Stomach (tissue), 4 donors: Measurements from ENCODE around the gene RMND1.

ENCODE experiments used
- CTCF ChIP-seq, 7 experiments: fragments of 450-650 bp in 4 of 7; fragments of 200-600 bp in 3 of 7; sonication (generic) in 3 of 7; IDR thresholded peaks; one replicate each; pipeline ENCODE4 v1.5.1; 2016 to 2019; ENCODE audit warnings: antibody characterized with exemption in 7 of 7, control low read depth in 2 of 7, mild to moderate bottlenecking in 1 of 7
- EP300 ChIP-seq: sonication (generic); formaldehyde crosslinking; IDR thresholded peaks from one replicate; pipeline ENCODE4 v1.6.1; 2017; ENCODE audit warnings: antibody characterized with exemption
- POLR2A ChIP-seq, 4 donors: fragments of 450-650 bp; IDR thresholded peaks; one replicate each; pipeline ENCODE4 v1.6.1; 2016; ENCODE audit warnings: antibody characterized with exemption in 4 of 4, control low read depth in 2 of 4, mild to moderate bottlenecking in 1 of 4, moderate library complexity in 1 of 4

GRCh38 chr6:151464702-151465101 lies 12.8 kb upstream of the RMND1 start:
- TF ChIP-seq CTCF (IDR thresholded peaks at IDR 0.05) (no peak), POLR2A (IDR thresholded peaks at IDR 0.05) (no peak), EP300 (no peak)
